Heart left ventricle (tissue), 13 donors: ENCODE results near the gene LONP2.

Experiments
- CTCF ChIP-seq, 12 donors: fragments of 200-600 bp; sonication (generic) in 4 of 12; IDR thresholded peaks; one replicate each; pipeline versions ENCODE4 v1.5.0 to v1.8.0; 2018 to 2022; ENCODE audit warnings: antibody characterized with exemption in 12 of 12, mild to moderate bottlenecking in 5 of 12
- POLR2A ChIP-seq, 2 donors: fragments of 450-650 bp; IDR thresholded peaks; one replicate each; pipeline ENCODE4 v1.6.1; 2017; ENCODE audit warnings: antibody characterized with exemption in 2 of 2, mild to moderate bottlenecking in 2 of 2, moderate library complexity in 2 of 2
- donor health status: ischemic (EF 13 %, LVEDD 7.1; RV severe dilation, severe dysfunction).
- donor health status: DM: no; HTN: yes; CAD: no.
- donor health status: DM: no; HTN: no; CAD: no.
- donor health status: ischemic (EF 25% LVEDD 6.9; RV normal size, moderate dysfunction).
- donor health status: ischemic (EF 25% LVEDD 5.7; RV mildly dilated, moderate dysfunction).
- donor health status: ischemic (EF 35%, LVEDD 5.7; RV mildly dilated, moderate dysfunction).
- donor health status: nonischemic (EF 11% LVEDD 7.7; RV severe dilation, severe dysfunction).
- donor health status: DM: yes; HTN: yes; CAD: no.
- donor health status: PGD.
- donor health status: ischemic (EF 29% LVEDD 5.4; RV normal size, mild dysfunction).
- donor health status: nonischemic (EF 23%, LVEDD 6.1; RV moderate dilation, normal function).

- TF ChIP-seq CTCF (IDR thresholded peaks at IDR 0.05): no peak
- no peak for TF ChIP-seq POLR2A (IDR thresholded peaks at IDR 0.05)
These were observed 96.0 kb downstream of the LONP2 start for GRCh38 chr16:48340054-48340453.
